Midbrain (tissue), 1 donor: ENCODE measurements around the gene MYO5C.

Experiments
- DNase-seq: peaks from one replicate; lab custom pipeline; 2025; lab: John Stamatoyannopoulos, UW

The MYO5C gene

DNA sequence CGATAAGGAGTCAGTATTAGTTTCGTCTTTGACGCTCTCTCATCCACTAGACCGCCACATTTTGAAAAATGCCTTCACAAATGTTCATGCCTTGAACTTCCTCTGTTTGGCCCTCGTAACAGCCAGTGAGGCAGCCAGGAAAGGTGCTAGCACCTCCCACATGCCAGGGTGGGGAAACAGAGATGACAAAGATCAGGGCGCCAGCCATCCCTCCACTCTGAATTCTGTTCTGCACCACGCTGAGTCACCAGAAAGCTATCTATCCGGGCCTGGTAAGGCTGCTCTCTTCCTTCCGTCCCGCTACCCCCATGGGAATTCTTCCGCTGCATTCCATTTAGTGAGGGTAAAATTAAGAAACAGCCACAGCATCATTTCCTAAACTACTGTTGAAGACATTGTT lies 151.7 kb downstream of the MYO5C start:
- no peak for DNase-seq
